ENCODE data around the gene FAM89B.

DNA sequence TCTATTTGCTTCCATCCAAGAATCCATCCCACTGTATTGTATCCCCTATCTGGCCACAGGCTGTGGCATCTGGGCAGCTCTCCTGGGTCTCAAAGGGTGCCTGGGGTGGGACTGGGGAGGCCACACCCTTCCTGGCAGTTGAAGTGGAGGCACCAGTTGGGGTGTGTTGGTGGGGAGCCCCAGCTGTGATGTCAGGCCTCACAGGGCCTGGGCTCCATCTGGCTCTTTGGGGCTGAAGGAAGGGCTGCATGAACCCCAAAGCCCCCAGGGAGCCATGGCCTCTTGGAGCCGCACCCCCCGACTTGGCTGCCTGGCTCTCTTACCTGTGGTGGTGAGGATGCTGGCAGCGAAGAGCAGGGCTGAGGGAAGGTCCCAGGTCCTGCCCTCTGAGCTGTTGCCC lies 22.8 kb downstream of the FAM89B start:
- TF ChIP-seq POLR2AphosphoS5 (IDR thresholded peaks at IDR 0.05; ENCODE audit: low read depth, low read length) (no peak), FOXP2 (optimal IDR thresholded peaks at IDR 0.05; ENCODE audit: borderline replicate concordance, extremely low read depth, extremely low read length, insufficient read depth) (no peak)
